ENCODE measurements around the gene LRRC3.

DNA sequence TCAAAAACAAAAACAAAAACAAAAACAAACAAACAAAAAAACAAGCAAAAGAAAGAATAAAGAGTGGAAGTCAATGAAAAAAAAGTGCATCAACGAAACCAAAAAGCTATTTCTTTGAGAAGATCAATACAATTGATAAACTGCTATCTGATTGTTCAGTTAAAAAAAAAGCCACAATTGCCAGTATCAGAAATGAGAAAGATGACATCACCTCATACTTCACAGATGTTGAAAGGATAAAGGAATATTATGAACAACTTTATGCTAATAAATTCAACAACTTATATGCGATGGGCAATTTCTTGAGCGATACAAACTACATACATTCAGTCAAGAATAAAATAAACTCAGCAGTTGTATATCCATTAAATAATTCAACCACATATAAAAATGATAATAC is 2.2 kb upstream of the LRRC3 start:
- TF ChIP-seq, protein P1, sequence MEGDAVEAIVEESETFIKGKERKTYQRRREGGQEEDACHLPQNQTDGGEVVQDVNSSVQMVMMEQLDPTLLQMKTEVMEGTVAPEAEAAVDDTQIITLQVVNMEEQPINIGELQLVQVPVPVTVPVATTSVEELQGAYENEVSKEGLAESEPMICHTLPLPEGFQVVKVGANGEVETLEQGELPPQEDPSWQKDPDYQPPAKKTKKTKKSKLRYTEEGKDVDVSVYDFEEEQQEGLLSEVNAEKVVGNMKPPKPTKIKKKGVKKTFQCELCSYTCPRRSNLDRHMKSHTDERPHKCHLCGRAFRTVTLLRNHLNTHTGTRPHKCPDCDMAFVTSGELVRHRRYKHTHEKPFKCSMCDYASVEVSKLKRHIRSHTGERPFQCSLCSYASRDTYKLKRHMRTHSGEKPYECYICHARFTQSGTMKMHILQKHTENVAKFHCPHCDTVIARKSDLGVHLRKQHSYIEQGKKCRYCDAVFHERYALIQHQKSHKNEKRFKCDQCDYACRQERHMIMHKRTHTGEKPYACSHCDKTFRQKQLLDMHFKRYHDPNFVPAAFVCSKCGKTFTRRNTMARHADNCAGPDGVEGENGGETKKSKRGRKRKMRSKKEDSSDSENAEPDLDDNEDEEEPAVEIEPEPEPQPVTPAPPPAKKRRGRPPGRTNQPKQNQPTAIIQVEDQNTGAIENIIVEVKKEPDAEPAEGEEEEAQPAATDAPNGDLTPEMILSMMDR (IDR thresholded peaks at IDR 0.05; ENCODE audit: low read length): no peak
- no peak for TF ChIP-seq EZH2 (IDR thresholded peaks at IDR 0.05; ENCODE audit: borderline replicate concordance, low read length)
